HCT116 (cell line): ENCODE results near the gene DPY19L3. TPM values are rescaled to one million over a fixed set of nuclear protein-coding genes. Genes with fewer than 3 reads are reported as not detected.

Source experiments
- ATAC-seq: fragments of 200-7000 bp; cut with Tn5 transposase; 2 replicates; pipeline ENCODE4 v1.9.1; 2020; ENCODE audit warnings: mild to moderate bottlenecking, moderate library complexity
- BruUV-seq: library from RNA; stranded (reverse); fragments of 400-500 nt; replicated peaks from 2 replicates; lab custom pipeline; 2021; lab: Mats Ljungman, UMichigan
- CTCF ChIA-PET: fragments of 300-600 bp; sonication (Branson Sonifier 250); formaldehyde crosslinking; loops from one replicate; lab custom pipeline; 2021; ENCODE audit warnings: antibody characterized with exemption; lab: Charles Lee
- POLR2A ChIA-PET: fragments of 300-600, 350-600 bp; sonication (Branson Sonifier 250); formaldehyde crosslinking; loops from one replicate; lab custom pipeline; 2021; ENCODE audit warnings: antibody characterized with exemption; lab: Charles Lee
- RAD21 ChIA-PET, 2 experiments: fragments of 300-600 bp; sonication (Branson Sonifier 250); formaldehyde crosslinking; loops; one replicate each; lab custom pipeline; 2023; ENCODE audit warnings: low total read pairs in 2 of 2; ENCODE audit not compliant: uncharacterized antibody in 2 of 2, unreplicated experiment in 2 of 2, low non-redundant PET in 1 of 2; lab: Charles Lee
- DNase-seq: peaks from one replicate; pipeline ENCODE4 v3.0.0-alpha.2; 2010; ENCODE audit warnings: low read depth, low spot score
- H2AFZ ChIP-seq: fragments of 200-600 bp; shearing (Covaris generic), sonication (generic); 2 replicates; pipeline ENCODE4 v1.6.1; 2017; ENCODE audit warnings: low read depth, mixed run types, mixed read lengths, antibody characterized with exemption, low read length; ENCODE audit not compliant: poor library complexity, severe bottlenecking
- H3K27ac ChIP-seq: 2 replicates; pipeline ENCODE4 v1.5.1; 2012; ENCODE audit warnings: low read depth, low read length
- H3K27me3 ChIP-seq: fragments of 200-600 bp; sonication (generic); 2 replicates; pipeline ENCODE4 v1.6.1; 2016; ENCODE audit warnings: mixed run types, low read length, mixed read lengths; ENCODE audit not compliant: insufficient read depth
- H3K36me3 ChIP-seq, 2 experiments: fragments of 200-500 bp in 1 of 2; fragments of 200-600 bp in 1 of 2; sonication (Bioruptor generic) in 1 of 2; sonication (generic) in 1 of 2; 2 replicates each; pipeline versions ENCODE4 v1.5.1 to v1.6.1; 2014 to 2016; ENCODE audit warnings: low read length in 2 of 2, inconsistent platforms in 1 of 2, mixed read lengths in 1 of 2, mixed run types in 1 of 2; ENCODE audit not compliant: insufficient read depth in 2 of 2, control insufficient read depth in 1 of 2
- H3K4me1 ChIP-seq, 2 experiments: fragments of 200-600 bp in 1 of 2; sonication (generic) in 1 of 2; 2 replicates each; pipeline versions ENCODE4 v1.5.1 to v1.6.1; 2012 to 2017; ENCODE audit warnings: low read length in 2 of 2, inconsistent platforms in 1 of 2, mild to moderate bottlenecking in 1 of 2, mixed read lengths in 1 of 2, mixed run types in 1 of 2, moderate library complexity in 1 of 2; ENCODE audit not compliant: insufficient read depth in 2 of 2, control insufficient read depth in 1 of 2
- H3K4me2 ChIP-seq: fragments of 200-600 bp; sonication (generic); 2 replicates; pipeline ENCODE4 v1.6.1; 2017; ENCODE audit warnings: mixed run types, low read length, mixed read lengths
- H3K4me3 ChIP-seq, 2 experiments: fragments of 200-600 bp in 1 of 2; sonication (generic) in 1 of 2; replicated peaks in 1 of 2; 2 replicates each; pipeline ENCODE4 v1.5.1; 2011 to 2016; ENCODE audit warnings: low read length in 2 of 2, control low read depth in 1 of 2, low read depth in 1 of 2, mild to moderate bottlenecking in 1 of 2, mixed read lengths in 1 of 2, mixed run types in 1 of 2
- H3K79me2 ChIP-seq: fragments of 200-600 bp; sonication (generic); 2 replicates; pipeline ENCODE4 v1.6.1; 2017; ENCODE audit warnings: mild to moderate bottlenecking, mixed run types, low read length, moderate library complexity, mixed read lengths; ENCODE audit not compliant: insufficient read depth
- H3K9ac ChIP-seq: fragments of 200-600 bp; sonication (generic); 2 replicates; pipeline ENCODE4 v1.6.1; 2016; ENCODE audit warnings: low read length, mixed read lengths
- H3K9me2 ChIP-seq: fragments of 200-600 bp; sonication (generic), shearing (Covaris generic); 2 replicates; pipeline ENCODE4 v1.6.1; 2017; ENCODE audit warnings: mixed run types, mild to moderate bottlenecking, moderate library complexity; ENCODE audit not compliant: insufficient read depth
- H3K9me3 ChIP-seq, 2 experiments: fragments of 200-500 bp in 1 of 2; fragments of 200-600 bp in 1 of 2; sonication (Bioruptor generic) in 1 of 2; sonication (generic) in 1 of 2; 2 replicates each; pipeline ENCODE4 v1.6.1; 2014 to 2017; ENCODE audit warnings: low read length in 2 of 2, mixed read lengths in 2 of 2, inconsistent platforms in 1 of 2, low read depth in 1 of 2, mild to moderate bottlenecking in 1 of 2, mixed run types in 1 of 2, moderate library complexity in 1 of 2; ENCODE audit not compliant: control insufficient read depth in 1 of 2, insufficient read depth in 1 of 2
- H4K20me1 ChIP-seq: fragments of 200-600 bp; sonication (generic), shearing (Covaris generic); 2 replicates; pipeline ENCODE4 v1.6.1; 2017; ENCODE audit warnings: mixed run types, mild to moderate bottlenecking, moderate library complexity; ENCODE audit not compliant: insufficient read depth
- CBX3 ChIP-seq: IDR thresholded peaks from 2 replicates; pipeline ENCODE4 v1.6.1; 2012; ENCODE audit warnings: low read depth
- CEBPB ChIP-seq: IDR thresholded peaks from 2 replicates; pipeline ENCODE4 v1.6.1; 2012; ENCODE audit warnings: low read depth
- EGR1 ChIP-seq: IDR thresholded peaks from 2 replicates; pipeline ENCODE4 v1.6.1; 2012; ENCODE audit warnings: low read depth
- EZH2 ChIP-seq: fragments of 200-600 bp; sonication (generic); IDR thresholded peaks from 2 replicates; pipeline ENCODE4 v1.6.1; 2017; ENCODE audit warnings: antibody characterized with exemption, mixed run types
- EZH2phosphoT487 ChIP-seq: fragments of 200-600 bp; IDR thresholded peaks from 2 replicates; pipeline ENCODE4 v1.6.1; 2018; ENCODE audit warnings: antibody characterized with exemption, borderline replicate concordance
- JUND ChIP-seq: IDR thresholded peaks from 2 replicates; pipeline ENCODE4 v1.6.1; 2012
- POLR2A ChIP-seq: IDR thresholded peaks from 2 replicates; pipeline ENCODE4 v1.7.0; 2011; ENCODE audit warnings: borderline replicate concordance; ENCODE audit not compliant: insufficient read depth, insufficient read length; ENCODE audit errors: extremely low read depth
- POLR2AphosphoS5 ChIP-seq: IDR thresholded peaks from 2 replicates; pipeline ENCODE4 v1.6.1; 2011; ENCODE audit warnings: mild to moderate bottlenecking, low read depth, low read length, moderate library complexity
- SIN3A ChIP-seq: IDR thresholded peaks from 2 replicates; pipeline ENCODE4 v1.6.1; 2012; ENCODE audit warnings: low read depth
- SRF ChIP-seq: IDR thresholded peaks from 2 replicates; pipeline ENCODE4 v1.6.1; 2012; ENCODE audit warnings: low read depth
- TCF7L2 ChIP-seq: IDR thresholded peaks from 2 replicates; pipeline ENCODE4 v1.7.0; 2011; ENCODE audit warnings: borderline replicate concordance, inconsistent platforms; ENCODE audit not compliant: insufficient read depth, insufficient read length; ENCODE audit errors: extremely low read depth
- ZFX ChIP-seq: fragments of 450-650 bp; IDR thresholded peaks from 2 replicates; pipeline ENCODE4 v1.6.1; 2017
- ZNF274 ChIP-seq: fragments of 200-500 bp; sonication (Bioruptor generic); IDR thresholded peaks from 2 replicates; pipeline ENCODE4 v1.6.1; 2014; ENCODE audit warnings: mild to moderate bottlenecking, low read depth, low read length, inconsistent platforms
- intact Hi-C: fragments of 100-400 bp; cut with micrococcal nuclease; formaldehyde crosslinking; loops from 2 replicates; pipeline ENCODE4 v1.10.0; 2022
- total RNA-seq: library from RNA; stranded (reverse); gene quantifications from one replicate; pipeline ENCODE4 v1.2.1, GENCODE V29; 2021; ENCODE audit not compliant: unreplicated experiment
- TF ChIP-seq, protein P1 (sequence below): IDR thresholded peaks from 2 replicates; pipeline ENCODE4 v1.6.1; 2012
- TF ChIP-seq, protein P2 (sequence below), 3 experiments: fragments of 200-600 bp in 1 of 3; sonication (generic) in 1 of 3; IDR thresholded peaks in 2 of 3; conservative IDR thresholded peaks in 1 of 3; 2 replicates each; pipeline ENCODE4 v1.5.1; 2012 to 2017; ENCODE audit warnings: low read depth in 2 of 3, low read length in 2 of 3, antibody characterized with exemption in 1 of 3, borderline replicate concordance in 1 of 3, control low read depth in 1 of 3, mild to moderate bottlenecking in 1 of 3, mixed read lengths in 1 of 3, mixed run types in 1 of 3, moderate library complexity in 1 of 3; ENCODE audit not compliant: insufficient read depth in 1 of 3
- TF ChIP-seq, protein P3 (sequence below): IDR thresholded peaks from 2 replicates; pipeline ENCODE4 v1.6.1; 2011; ENCODE audit warnings: mild to moderate bottlenecking, low read length, moderate library complexity; ENCODE audit not compliant: insufficient replicate concordance; ENCODE audit errors: extremely low read depth
- TF ChIP-seq, protein P4 (sequence below): IDR thresholded peaks from 2 replicates; pipeline ENCODE4 v1.6.1; 2012

The DPY19L3 gene
- total RNA-seq, 1 experiment from 2014 or later: 14.5 TPM

DNA sequence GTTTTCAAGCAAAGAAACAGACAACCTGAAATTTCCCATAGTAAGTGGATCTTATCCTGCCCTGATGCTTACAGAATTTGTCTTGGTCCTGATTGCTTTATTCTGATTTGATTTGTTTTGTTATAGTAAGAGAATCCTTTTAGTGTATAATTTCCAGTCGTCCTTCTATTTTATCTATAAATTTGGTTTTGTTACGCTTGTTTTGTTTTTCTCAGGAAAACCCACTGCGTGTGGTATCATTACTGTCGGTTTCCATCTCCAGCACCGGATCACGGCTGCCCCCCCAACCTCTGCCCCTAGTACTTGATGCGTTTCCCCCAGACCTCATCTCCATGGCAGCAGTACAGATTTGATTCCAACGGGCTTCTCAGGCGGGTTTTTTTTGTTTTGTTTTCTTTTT, 117.4 kb downstream of the DPY19L3 start:
- POLR2A ChIA-PET: no interaction called here
- H2AFZ ChIP-seq: no peak overlapping the region

DNA sequence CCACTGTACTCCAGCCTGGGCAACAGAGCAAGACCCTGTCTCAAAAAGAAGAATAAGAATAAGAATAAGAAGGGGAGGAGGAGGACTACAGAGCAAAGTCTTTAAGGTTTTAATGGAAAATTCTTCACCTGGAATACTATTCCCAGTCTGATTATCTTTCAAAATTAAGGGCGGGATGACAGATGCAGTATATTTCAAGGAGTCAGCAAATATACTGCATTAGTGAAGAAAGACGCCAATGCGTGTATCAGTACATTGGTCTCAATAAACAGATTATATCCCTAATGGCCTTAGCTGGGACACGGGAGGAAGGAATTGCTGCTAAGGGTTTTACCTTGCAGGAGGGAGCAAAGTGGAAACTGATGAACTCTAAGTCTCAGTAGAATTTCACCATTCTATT, 121.3 kb downstream of the DPY19L3 start:
- Histone ChIP-seq H3K36me3 (no peaks in the 10 kb centered on the region), H3K4me2 (no peak overlapping the region), H3K9me3 (no peaks in the 10 kb centered on the region), H3K4me3 (no peak overlapping the region), H2AFZ (no peak overlapping the region), H3K9ac (no peak overlapping the region), H3K79me2 (no peaks in the 10 kb centered on the region), H3K4me1 (no peaks in the 10 kb centered on the region), H3K9me2 (no peaks in the 10 kb centered on the region), H4K20me1 (no peaks in the 10 kb centered on the region), H3K27me3 (0 out of 2 replicates have a peak, but pooled peaks cover 7% of the 10 kb centered on the region), H3K27ac (no peak overlapping the region)
- intact Hi-C loops: no loop called here
- ChIA-PET CTCF (no interaction called here), POLR2A (no interaction called here), RAD21 (no interaction called here)
- no TSS peak for BruUV-seq
- ATAC-seq: no peak
- no peak for TF ChIP-seq TCF7L2
- TF ChIP-seq JUND: no peak
- TF ChIP-seq EZH2phosphoT487: no peak
- no peak for TF ChIP-seq POLR2AphosphoS5
- no peak for TF ChIP-seq SIN3A
- TF ChIP-seq EZH2: no peak
- TF ChIP-seq POLR2A: no peak
- TF ChIP-seq EGR1: no peak
- TF ChIP-seq, protein P1, sequence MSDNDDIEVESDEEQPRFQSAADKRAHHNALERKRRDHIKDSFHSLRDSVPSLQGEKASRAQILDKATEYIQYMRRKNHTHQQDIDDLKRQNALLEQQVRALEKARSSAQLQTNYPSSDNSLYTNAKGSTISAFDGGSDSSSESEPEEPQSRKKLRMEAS: no peak
- TF ChIP-seq, protein P2, sequence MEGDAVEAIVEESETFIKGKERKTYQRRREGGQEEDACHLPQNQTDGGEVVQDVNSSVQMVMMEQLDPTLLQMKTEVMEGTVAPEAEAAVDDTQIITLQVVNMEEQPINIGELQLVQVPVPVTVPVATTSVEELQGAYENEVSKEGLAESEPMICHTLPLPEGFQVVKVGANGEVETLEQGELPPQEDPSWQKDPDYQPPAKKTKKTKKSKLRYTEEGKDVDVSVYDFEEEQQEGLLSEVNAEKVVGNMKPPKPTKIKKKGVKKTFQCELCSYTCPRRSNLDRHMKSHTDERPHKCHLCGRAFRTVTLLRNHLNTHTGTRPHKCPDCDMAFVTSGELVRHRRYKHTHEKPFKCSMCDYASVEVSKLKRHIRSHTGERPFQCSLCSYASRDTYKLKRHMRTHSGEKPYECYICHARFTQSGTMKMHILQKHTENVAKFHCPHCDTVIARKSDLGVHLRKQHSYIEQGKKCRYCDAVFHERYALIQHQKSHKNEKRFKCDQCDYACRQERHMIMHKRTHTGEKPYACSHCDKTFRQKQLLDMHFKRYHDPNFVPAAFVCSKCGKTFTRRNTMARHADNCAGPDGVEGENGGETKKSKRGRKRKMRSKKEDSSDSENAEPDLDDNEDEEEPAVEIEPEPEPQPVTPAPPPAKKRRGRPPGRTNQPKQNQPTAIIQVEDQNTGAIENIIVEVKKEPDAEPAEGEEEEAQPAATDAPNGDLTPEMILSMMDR (IDR thresholded peaks at IDR 0.05 in 2 of 3, conservative IDR thresholded peaks at IDR 0.05 in 1 of 3; ENCODE audit: borderline replicate concordance in 1 of 3, insufficient read depth in 1 of 3, low read depth in 2 of 3, low read length in 2 of 3): no peak
- no peak for TF ChIP-seq ZNF274
- TF ChIP-seq, protein P3, sequence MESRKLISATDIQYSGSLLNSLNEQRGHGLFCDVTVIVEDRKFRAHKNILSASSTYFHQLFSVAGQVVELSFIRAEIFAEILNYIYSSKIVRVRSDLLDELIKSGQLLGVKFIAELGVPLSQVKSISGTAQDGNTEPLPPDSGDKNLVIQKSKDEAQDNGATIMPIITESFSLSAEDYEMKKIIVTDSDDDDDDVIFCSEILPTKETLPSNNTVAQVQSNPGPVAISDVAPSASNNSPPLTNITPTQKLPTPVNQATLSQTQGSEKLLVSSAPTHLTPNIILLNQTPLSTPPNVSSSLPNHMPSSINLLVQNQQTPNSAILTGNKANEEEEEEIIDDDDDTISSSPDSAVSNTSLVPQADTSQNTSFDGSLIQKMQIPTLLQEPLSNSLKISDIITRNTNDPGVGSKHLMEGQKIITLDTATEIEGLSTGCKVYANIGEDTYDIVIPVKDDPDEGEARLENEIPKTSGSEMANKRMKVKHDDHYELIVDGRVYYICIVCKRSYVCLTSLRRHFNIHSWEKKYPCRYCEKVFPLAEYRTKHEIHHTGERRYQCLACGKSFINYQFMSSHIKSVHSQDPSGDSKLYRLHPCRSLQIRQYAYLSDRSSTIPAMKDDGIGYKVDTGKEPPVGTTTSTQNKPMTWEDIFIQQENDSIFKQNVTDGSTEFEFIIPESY: no peak
- TF ChIP-seq CBX3: no peak
- no peak for TF ChIP-seq ZFX
- TF ChIP-seq CEBPB: no peak
- TF ChIP-seq, protein P4, sequence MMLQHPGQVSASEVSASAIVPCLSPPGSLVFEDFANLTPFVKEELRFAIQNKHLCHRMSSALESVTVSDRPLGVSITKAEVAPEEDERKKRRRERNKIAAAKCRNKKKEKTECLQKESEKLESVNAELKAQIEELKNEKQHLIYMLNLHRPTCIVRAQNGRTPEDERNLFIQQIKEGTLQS: no peak
- DNase-seq: no peak

More for the DNA sequence above, 117.4 kb downstream of the DPY19L3 start:
- Histone ChIP-seq H3K4me3 (no peak overlapping the region), H3K9me3 (no peaks in the 10 kb centered on the region), H3K27ac (no peak overlapping the region), H3K4me1 (no peaks in the 10 kb centered on the region), H3K79me2 (no peaks in the 10 kb centered on the region), H4K20me1 (no peaks in the 10 kb centered on the region), H3K9me2 (no peaks in the 10 kb centered on the region), H3K4me2 (no peak overlapping the region), H3K36me3 (no peaks in the 10 kb centered on the region), H3K27me3 (peaks cover 14% of the 10 kb centered on the region; the same call in 1 of the 2 replicates), H3K9ac (no peak overlapping the region)
- DNase-seq (no peak), ATAC-seq (no peak)
- intact Hi-C loops: no loop called here
- no TSS peak for BruUV-seq
- RAD21 ChIA-PET: no interaction called here
- TF ChIP-seq EGR1: no peak
- TF ChIP-seq POLR2AphosphoS5: no peak
- no peak for TF ChIP-seq SRF
- CTCF ChIA-PET: no interaction called here
